Measurements from ENCODE around the gene FKBP1A.

The FKBP1A gene

GRCh38 chr20:1382670-1383069, 10.2 kb downstream of the FKBP1A start (continued):
- TF ChIP-seq ZNF610 (tag by site-specific recombination; IDR thresholded peaks at IDR 0.05; ENCODE audit: borderline replicate concordance) (no peak), ZNF621 (tag by site-specific recombination; IDR thresholded peaks at IDR 0.05) (no peak)

- no peak overlapping the region for H3K4me3 ChIP-seq (ENCODE audit: low read depth, low read length)
- CTCF ChIA-PET = interaction anchor here (1.0 to 1.5 kb wide), 2 partner anchors 10 to 57 kb away, joined by 3 to 4 read pairs; no protein-coding TSS in a partner anchor
- peaks cover 6 to 27% of the 10 kb centered on the region in 2 experiments; a peak in 2 of 3 replicates for H3K36me3 ChIP-seq (ENCODE audit: control insufficient read depth in 2 of 2, insufficient read depth in 1 of 2, low read length in 2 of 2)
- H3K9me3 ChIP-seq (ENCODE audit: control insufficient read depth, insufficient read depth, low read depth, low read length) = no peaks in the 10 kb centered on the region
- POLR2A ChIA-PET = interaction anchor here (1.1 kb wide), 1 partner anchor 10 kb away, joined by 3 read pairs; no protein-coding TSS in a partner anchor
- no peak for TF ChIP-seq ZNF211 (tag by site-specific recombination; IDR thresholded peaks at IDR 0.05; ENCODE audit: low read depth)
- no peak for TF ChIP-seq BCL11A (tag by site-specific recombination; IDR thresholded peaks at IDR 0.05; ENCODE audit: low read depth)
- TF ChIP-seq HIC1 (tag by site-specific recombination; IDR thresholded peaks at IDR 0.05) = no peak
- TF ChIP-seq ZNF23 (tag by site-specific recombination; IDR thresholded peaks at IDR 0.05; ENCODE audit: borderline replicate concordance) = no peak
- no peak for TF ChIP-seq ZNF518A (tag by site-specific recombination; conservative IDR thresholded peaks at IDR 0.05; ENCODE audit: low read depth)
- no peak for TF ChIP-seq ZNF548 (tag by site-specific recombination; IDR thresholded peaks at IDR 0.05)
- no peak for TF ChIP-seq ZNF610 (tag by site-specific recombination; IDR thresholded peaks at IDR 0.05; ENCODE audit: borderline replicate concordance)
- no peak for TF ChIP-seq ZNF121 (tag by site-specific recombination; IDR thresholded peaks at IDR 0.05)
- no peak for TF ChIP-seq ZNF677 (tag by site-specific recombination; IDR thresholded peaks at IDR 0.05)
- no peak for TF ChIP-seq SP7 (tag by site-specific recombination; IDR thresholded peaks at IDR 0.05)
- TF ChIP-seq GLI2 (tag by site-specific recombination; IDR thresholded peaks at IDR 0.05; ENCODE audit: borderline replicate concordance, low read depth) = no peak
- no peak for TF ChIP-seq ZBTB7A (tag by site-specific recombination; IDR thresholded peaks at IDR 0.05; ENCODE audit: low read depth)
- no peak overlapping the region for H3K27ac ChIP-seq (ENCODE audit: extremely low read depth, low read depth, low read length)
- peaks cover 51% of the 10 kb centered on the region for H3K4me1 ChIP-seq (ENCODE audit: control insufficient read depth, insufficient read depth, low read length)
These were observed 10.9 kb downstream of the FKBP1A start for GRCh38 chr20:1381753-1382591.

- POLR2A ChIA-PET = no interaction called here
- Histone ChIP-seq H3K36me3 (ENCODE audit: control insufficient read depth in 2 of 2, insufficient read depth in 1 of 2, low read length in 2 of 2) (peaks cover 8 to 25% of the 10 kb centered on the region in 2 experiments; a peak in 2 of 3 replicates), H3K27ac (ENCODE audit: extremely low read depth, low read depth, low read length) (no peak overlapping the region), H3K4me3 (ENCODE audit: low read depth, low read length) (no peak overlapping the region), H3K9me3 (ENCODE audit: control insufficient read depth, insufficient read depth, low read depth, low read length) (no peaks in the 10 kb centered on the region), H3K4me1 (ENCODE audit: control insufficient read depth, insufficient read depth, low read length) (peaks cover 55% of the 10 kb centered on the region)
- no peak for TF ChIP-seq MYNN (tag by site-specific recombination; IDR thresholded peaks at IDR 0.05; ENCODE audit: borderline replicate concordance)
- no peak for TF ChIP-seq ZNF513 (tag by site-specific recombination; IDR thresholded peaks at IDR 0.05)
- no peak for TF ChIP-seq ZNF202 (tag by site-specific recombination; IDR thresholded peaks at IDR 0.05; ENCODE audit: borderline replicate concordance)
- no peak for TF ChIP-seq ZFP3 (tag by site-specific recombination; IDR thresholded peaks at IDR 0.05; ENCODE audit: low read depth)
- CTCF ChIA-PET = no interaction called here
These were observed 14.1 kb downstream of the FKBP1A start for GRCh38 chr20:1378735-1379125.
